T-helper 22 cell (primary cell): ENCODE measurements around the gene KAZALD1.

Experiments
- DNase-seq: peaks from one replicate; pipeline ENCODE4 v3.0.0-alpha.2; 2020; ENCODE audit warnings: low read depth

The KAZALD1 gene

GRCh38 chr10:101067356-101068083 is 5.7 kb downstream of the KAZALD1 start:
- DNase-seq, result peak; percentile 53

- DNase-seq, result no peak
These were observed 7.7 kb downstream of the KAZALD1 start for GRCh38 chr10:101069441-101069840.

- DNase-seq, result no peak
These were observed 8.3 kb downstream of the KAZALD1 start for GRCh38 chr10:101070098-101070497.

DNA sequence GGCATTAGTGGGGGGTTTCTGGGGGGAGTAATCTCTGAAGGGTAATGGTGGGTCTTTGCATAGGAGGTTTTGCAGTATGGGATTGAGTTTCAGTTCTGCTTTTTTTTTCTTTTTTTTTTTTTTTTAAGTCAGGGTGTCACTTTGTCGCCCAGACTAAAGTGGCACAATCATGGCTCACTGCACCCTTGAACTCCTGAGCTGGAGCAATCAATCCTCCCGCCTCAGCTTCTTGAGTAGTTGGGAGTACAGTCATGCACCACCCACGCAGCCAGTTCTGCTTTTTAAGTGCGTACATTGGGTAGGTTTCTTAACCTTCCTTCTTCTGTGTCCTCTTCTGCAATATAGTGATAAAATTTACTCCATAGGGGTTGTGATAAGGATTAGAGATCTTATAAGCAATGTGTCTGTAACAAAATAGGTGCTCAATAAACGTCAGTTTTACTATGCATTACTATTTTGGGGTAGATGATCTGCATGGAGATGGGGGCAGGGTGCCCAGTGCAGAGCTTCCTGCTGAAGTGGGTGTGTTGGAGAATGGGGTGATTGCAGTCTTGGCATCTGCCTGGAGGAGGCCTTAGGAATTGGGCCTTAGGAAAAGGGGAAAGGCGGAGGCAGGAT is 9.6 kb downstream of the KAZALD1 start:
- DNase-seq, result no peak

DNA sequence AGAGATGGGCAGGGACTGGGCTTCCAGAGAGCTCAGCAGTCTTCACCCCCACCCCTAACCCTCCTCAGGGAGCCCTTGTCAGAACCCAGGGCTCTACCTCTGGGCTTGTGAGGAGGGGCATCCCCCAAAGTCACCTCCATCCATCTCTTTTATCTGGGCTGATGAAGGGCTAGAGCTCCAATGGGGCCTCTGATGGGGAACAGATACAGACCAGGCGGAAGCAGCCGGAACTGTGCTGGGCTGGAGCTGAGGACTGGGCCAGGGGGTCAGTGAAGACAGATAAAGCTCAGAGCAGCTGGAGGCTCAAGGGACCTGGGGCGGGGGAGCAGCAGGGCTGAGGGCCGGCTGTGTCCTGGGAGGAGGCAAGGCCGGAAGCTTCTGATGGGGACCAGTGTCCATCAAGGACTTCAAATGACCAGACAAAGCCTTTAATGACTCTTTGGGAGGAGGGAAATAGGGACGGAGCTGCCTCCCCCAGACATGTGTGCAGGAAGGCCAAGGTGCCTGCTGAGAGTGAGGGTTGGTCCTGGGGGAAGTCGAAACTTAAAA is 10.2 kb downstream of the KAZALD1 start:
- no peak for DNase-seq

GRCh38 chr10:101072923-101073322 is 11.1 kb downstream of the KAZALD1 start:
- DNase-seq, result no peak

- no peak for DNase-seq
These were observed 11.8 kb downstream of the KAZALD1 start for GRCh38 chr10:101073631-101074030.

- no peak for DNase-seq
These were observed 14.0 kb downstream of the KAZALD1 start for GRCh38 chr10:101075775-101076174.

DNA sequence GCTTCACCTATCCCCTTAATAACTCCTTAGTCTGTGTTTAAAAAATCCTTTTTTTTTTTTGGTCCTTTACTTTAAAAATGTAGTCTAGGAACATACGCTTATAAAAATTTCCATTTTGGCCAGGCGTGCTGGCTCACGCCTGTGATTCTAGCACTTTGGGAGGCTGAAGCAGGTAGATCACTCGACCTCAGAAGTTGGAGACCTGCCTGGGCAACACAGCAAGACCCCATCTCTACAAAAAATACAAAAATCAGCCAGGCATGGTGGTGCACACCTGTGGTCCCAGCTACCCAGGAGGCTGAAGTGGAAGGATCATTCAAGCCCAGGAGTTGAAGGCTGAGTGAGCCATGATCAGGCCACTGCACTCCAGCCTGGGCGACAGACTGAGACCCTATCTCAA is 14.8 kb downstream of the KAZALD1 start:
- no peak for DNase-seq

DNA sequence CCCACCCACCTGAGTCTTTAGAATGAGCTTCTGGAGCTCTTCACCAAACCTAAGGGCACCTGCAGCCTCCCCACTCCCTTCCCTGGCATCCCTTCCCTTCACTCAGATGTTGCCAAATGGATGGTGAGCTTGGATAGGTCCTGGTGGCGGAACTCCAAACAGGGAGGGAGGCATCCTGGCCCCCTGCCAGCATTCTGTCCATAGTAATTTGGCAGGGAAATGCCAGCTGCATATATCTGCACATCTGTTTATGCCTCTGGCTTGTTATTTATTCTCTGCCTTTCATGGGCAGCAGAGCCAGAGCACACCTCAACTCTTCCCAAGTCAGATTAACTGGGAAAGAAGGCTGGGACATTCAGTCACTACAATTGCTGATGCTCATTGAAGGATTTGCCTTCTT is 18.1 kb downstream of the KAZALD1 start:
- DNase-seq, result no peak

DNA sequence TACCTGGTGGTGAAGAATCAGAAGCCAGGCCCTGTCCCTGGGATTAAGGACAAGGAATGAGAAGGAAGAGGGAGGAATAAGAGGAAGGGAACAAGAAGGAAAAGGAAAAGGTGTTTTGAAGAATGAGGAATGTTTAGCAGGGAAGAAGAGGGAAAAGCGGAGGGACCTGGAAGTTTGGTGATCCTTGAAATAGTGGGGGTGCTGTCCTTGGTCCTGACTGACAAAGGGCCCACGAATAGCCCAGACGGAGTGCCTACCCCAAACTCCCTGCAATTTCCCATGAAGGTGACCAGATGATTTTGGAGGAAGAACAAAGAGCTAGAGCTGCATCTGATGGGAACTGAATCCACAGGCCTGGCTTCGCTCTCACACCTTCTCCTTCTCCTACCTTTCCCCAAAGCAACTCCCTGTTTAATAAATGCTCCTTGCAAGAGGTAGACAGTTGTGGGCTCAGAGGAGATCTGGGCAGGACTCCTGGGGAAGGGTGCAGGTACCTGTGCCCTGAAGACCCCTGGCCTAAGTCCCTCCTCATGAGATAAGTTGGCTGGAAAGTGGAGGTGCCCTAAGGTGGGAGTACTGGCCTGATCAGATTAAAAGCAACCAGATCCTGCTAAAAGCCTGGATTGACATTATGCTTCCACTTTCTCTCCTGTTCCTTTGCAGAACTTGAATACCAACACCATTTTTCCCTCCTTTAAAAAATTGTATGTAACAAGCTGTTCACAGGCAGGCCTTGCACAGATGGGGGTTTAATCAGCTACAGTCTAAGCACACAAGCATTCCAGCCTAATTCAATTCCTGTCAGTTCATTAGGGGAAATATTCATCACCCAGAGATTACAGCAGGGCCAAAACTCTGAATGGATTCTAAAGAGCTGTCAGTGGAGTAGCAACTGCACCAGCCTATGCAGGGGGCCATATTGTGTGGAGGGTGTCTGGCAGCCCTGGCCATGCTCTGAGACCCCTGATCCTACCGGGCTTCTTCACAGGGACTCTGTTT is 19.4 kb downstream of the KAZALD1 start:
- DNase-seq, result no peak

DNA sequence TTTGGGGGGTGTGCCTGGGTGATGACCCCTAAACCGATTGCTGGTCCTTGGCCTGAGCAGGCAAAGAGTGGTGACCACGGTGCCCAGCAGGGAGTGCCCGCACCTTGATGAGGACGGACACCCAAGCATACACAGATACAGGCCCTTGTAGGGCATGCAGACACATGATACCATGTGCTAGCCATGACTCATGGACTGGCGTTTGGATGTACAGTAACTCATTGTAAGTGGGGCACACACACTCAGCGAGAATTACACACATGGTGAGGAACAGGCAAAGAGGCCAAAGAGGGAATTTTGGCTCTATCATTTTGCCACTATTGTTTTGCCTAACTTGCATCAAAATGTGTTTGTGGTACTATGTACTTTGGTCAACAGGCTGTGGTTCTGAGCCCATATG is 24.1 kb downstream of the KAZALD1 start:
- no peak for DNase-seq

- no peak for DNase-seq
These were observed 25.6 kb downstream of the KAZALD1 start for GRCh38 chr10:101087376-101087775.

- DNase-seq, result no peak
These were observed 26.2 kb downstream of the KAZALD1 start for GRCh38 chr10:101087965-101088364.

- DNase-seq, result no peak
These were observed 27.9 kb downstream of the KAZALD1 start for GRCh38 chr10:101089520-101090299.

DNA sequence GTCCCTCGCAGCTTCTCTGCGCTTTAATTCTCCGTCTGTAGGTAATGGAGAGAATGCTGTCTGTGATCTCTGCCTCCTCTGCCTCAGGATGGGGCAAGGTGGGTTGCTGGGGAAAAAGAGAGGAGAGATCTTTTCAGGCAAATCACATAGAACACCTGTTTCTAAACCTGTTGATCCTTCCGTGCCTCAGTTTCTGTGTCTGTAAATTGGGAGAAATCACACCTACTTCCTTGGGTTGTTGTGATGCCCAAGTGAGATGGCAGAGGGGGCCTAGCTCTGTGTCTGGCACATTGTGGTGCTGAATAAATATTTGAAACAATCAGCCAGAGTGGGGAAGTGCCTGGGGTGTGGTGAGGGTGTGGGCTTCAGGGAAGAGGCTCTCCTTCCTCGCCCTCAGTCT is 28.8 kb downstream of the KAZALD1 start:
- no peak for DNase-seq

- DNase-seq, result no peak
These were observed 29.9 kb downstream of the KAZALD1 start for GRCh38 chr10:101091546-101092290.

DNA sequence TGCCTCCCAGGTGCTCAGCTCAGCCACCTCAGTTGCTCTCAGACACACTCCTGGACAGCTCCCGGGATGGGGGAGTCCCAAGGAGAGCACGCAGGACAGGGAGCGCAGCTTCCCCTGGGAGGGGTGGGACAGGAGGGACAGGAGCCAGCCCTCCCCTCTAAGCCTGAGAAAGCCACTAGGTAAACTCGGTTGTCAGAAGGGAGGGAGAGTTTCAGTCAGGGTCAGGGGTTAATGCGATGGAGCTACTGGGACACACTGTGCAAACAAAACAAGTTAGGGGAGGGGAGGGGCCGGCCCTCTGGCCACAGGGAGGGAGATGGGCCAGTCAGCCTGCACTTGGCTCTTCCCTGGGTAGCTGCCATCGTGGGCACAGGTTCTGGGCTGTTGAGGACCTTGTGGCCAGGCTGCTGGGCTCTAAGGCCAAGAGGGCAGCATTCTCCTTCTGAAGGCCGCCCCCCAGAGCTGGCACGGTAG is 31.1 kb downstream of the KAZALD1 start:
- no peak for DNase-seq

GRCh38 chr10:101094121-101094879 is 32.5 kb downstream of the KAZALD1 start:
- DNase-seq, result no peak

GRCh38 chr10:101095004-101095403 is 33.2 kb downstream of the KAZALD1 start:
- no peak for DNase-seq
